ENCODE measurements around the gene BEND2. TPM values are rescaled to one million over a fixed set of nuclear protein-coding genes. Genes with fewer than 3 reads are reported as not detected.

BEND2 gene
- total RNA-seq, 1 donor from 2014 or later, result not detected

GRCh38 chrX:18174209-18174608, 46.5 kb downstream of the BEND2 start:
- Histone ChIP-seq H3K36me3 (ENCODE audit: control insufficient read depth, insufficient read depth, low read length) (no peaks in the 10 kb centered on the region), H3K27me3 (ENCODE audit: control insufficient read depth, insufficient read depth, low read length) (no peaks in the 10 kb centered on the region), H3K4me3 (ENCODE audit: low read depth, low read length) (no peak overlapping the region)
- no peak for TF ChIP-seq CTCF (IDR thresholded peaks at IDR 0.05; ENCODE audit: insufficient read depth, low read length, poor library complexity, severe bottlenecking)
- no peak for DNase-seq (ENCODE audit: low read depth)

DNA sequence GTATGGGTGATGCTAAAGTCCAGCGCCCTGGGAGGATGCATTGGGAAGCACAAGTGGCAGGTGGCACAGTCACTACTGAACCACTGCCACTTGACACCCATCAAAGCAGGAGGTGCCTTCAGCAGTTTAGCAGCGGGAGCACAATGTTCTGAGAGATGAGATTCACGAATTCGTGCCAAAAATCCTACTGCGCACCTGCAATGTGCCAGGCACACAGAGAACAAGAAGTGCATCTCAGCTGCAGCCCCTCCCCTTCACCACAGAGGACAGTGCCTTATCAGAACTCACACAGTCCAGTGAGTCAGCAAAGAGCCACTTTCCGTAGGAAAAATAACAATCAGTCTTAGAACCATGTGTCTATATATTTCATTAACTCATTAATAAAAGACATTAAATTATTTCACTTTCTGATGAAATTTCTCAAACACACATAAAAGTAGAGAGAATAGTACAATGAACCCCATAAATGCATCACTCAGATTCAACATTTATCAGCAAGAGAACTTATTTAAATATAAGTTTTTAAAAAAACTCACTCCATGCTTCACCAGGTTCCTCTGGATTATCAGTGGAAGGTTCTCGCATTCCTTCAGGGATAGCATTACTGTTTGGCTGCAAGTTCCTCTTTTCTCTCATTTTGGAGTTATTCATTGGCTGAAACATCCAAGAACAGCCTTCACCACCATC, 47.0 kb downstream of the BEND2 start:
- no peak overlapping the region for H3K4me3 ChIP-seq (ENCODE audit: low read depth, low read length)
- H3K27me3 ChIP-seq (ENCODE audit: control insufficient read depth, insufficient read depth, low read length), result no peaks in the 10 kb centered on the region
- no peak for TF ChIP-seq CTCF (IDR thresholded peaks at IDR 0.05; ENCODE audit: insufficient read depth, low read length, poor library complexity, severe bottlenecking)
- no peaks in the 10 kb centered on the region for H3K36me3 ChIP-seq (ENCODE audit: control insufficient read depth, insufficient read depth, low read length)
- DNase-seq (ENCODE audit: low read depth), result no peak

DNA sequence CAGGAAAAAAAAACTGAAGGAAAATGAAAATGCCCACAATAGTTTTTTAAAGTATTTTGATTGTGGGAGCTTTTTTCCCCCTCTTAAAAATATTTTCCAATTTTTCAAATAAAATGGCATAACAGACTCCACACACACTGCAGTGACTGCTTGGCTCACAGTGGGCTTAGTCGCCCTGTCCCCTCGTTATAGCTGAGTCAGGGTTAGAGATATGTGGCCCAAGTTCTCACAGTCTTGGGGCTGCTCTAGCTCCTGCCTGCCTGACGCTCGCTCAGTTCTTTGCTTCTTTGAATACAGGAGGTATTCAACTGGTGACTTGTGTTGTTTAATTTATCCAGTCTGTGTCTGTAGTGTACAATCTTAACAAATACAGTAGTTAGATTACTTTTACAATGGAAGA, 47.7 kb downstream of the BEND2 start:
- TF ChIP-seq CTCF (IDR thresholded peaks at IDR 0.05; ENCODE audit: insufficient read depth, low read length, poor library complexity, severe bottlenecking), result no peak
- no peaks in the 10 kb centered on the region for H3K27me3 ChIP-seq (ENCODE audit: control insufficient read depth, insufficient read depth, low read length)
- H3K36me3 ChIP-seq (ENCODE audit: control insufficient read depth, insufficient read depth, low read length), result no peaks in the 10 kb centered on the region
- no peak for DNase-seq (ENCODE audit: low read depth)
- H3K4me3 ChIP-seq (ENCODE audit: low read depth, low read length), result no peak overlapping the region

GRCh38 chrX:18170910-18171309, 49.8 kb downstream of the BEND2 start:
- Histone ChIP-seq H3K27me3 (ENCODE audit: control insufficient read depth, insufficient read depth, low read length) (no peaks in the 10 kb centered on the region), H3K36me3 (ENCODE audit: control insufficient read depth, insufficient read depth, low read length) (no peaks in the 10 kb centered on the region), H3K4me3 (ENCODE audit: low read depth, low read length) (no peak overlapping the region)
- no peak for DNase-seq (ENCODE audit: low read depth)
- no peak for TF ChIP-seq CTCF (IDR thresholded peaks at IDR 0.05; ENCODE audit: insufficient read depth, low read length, poor library complexity, severe bottlenecking)

DNA sequence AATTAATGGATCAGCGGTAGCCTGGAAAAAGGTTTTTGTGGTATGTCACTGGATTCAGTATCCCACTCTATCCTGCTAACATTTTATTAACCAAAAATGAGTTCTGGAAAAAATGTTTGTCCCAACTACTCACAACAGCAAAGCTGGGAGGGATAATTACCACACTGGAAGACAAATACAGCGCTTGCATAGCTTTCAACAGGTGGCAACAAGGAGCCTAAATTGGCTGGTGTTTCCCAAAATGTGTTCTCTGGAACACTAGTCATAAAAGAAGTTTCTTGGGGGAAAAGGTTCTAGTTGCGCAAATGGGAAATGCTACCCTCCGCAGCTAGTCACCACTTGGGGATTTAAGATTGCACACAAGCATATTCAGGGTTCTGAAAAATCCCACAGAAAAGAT, 54.6 kb downstream of the BEND2 start:
- DNase-seq (ENCODE audit: low read depth), result no peak
- Histone ChIP-seq H3K27me3 (ENCODE audit: control insufficient read depth, insufficient read depth, low read length) (no peaks in the 10 kb centered on the region), H3K36me3 (ENCODE audit: control insufficient read depth, insufficient read depth, low read length) (no peaks in the 10 kb centered on the region), H3K4me3 (ENCODE audit: low read depth, low read length) (no peak overlapping the region)
- TF ChIP-seq CTCF (IDR thresholded peaks at IDR 0.05; ENCODE audit: insufficient read depth, low read length, poor library complexity, severe bottlenecking), result no peak

DNA sequence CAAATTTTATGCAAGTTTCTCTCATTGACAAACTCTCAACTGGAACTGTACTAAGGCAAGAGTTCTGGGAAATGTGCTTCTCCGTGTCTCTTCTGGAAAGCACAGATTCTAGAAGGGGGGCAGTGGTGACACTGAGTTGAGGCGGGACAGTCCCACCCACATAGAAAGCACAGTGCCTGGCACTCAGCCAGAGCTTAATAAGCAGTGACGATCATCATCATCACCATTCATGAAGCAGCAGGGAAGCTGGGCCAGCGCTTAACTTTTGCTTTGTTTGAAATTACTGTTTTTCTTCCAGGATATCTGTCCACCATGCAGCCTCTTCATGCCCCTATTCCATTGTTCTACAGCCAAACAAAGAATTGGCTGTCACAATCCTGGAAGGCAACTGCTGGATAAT, 60.3 kb downstream of the BEND2 start:
- TF ChIP-seq CTCF (IDR thresholded peaks at IDR 0.05; ENCODE audit: insufficient read depth, low read length, poor library complexity, severe bottlenecking), result no peak
- H3K36me3 ChIP-seq (ENCODE audit: control insufficient read depth, insufficient read depth, low read length), result no peaks in the 10 kb centered on the region
- H3K27me3 ChIP-seq (ENCODE audit: control insufficient read depth, insufficient read depth, low read length), result no peaks in the 10 kb centered on the region
- no peak for DNase-seq (ENCODE audit: low read depth)
- no peak overlapping the region for H3K4me3 ChIP-seq (ENCODE audit: low read depth, low read length)
